HG03354 (cell line): ENCODE data around the gene CHML.

Source experiments
- ATAC-seq: cut with Tn5 transposase; IDR thresholded peaks from one replicate; pipeline ENCODE4 v1.9.1; 2021; ENCODE audit warnings: mild to moderate bottlenecking; ENCODE audit not compliant: unreplicated experiment, poor library complexity, severe bottlenecking

Gene CHML

DNA sequence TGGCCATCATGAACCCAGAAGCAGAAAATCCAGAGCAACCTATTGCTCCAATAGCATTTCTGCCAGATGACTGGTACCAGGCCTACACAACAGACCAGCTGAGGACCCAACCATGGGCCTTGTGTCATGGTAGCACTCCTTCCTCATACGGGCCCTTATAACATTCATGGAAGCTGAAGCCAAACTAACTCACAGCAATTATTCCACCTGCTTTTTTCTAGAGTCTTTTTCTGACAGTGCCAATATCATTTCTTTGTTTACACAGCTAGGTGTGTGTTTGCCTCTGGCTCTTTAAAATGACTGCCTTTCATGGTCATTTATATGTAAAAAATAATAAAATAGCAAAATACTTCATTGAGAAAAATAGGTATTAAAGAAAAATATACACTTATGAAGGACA is 8.0 kb upstream of the CHML start:
- no peak for ATAC-seq

DNA sequence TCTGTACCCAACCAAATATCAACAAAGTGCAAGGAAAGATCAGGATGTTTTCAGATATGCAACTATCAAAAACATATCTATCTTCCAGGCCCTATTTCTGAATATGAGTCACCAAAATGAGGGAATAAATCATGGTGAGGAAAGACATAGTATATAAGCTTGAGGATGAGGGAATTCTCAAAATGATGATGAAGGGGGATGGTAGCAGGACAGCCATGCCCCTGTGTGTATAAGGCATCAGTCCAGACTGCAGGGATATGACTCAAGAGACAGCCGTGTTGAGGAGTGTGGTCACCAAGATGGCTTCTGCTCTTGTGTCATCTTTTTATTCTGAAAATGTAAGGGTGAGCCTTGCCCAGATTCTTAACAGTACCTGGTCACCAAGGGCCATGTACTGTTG is 7.5 kb upstream of the CHML start:
- no peak for ATAC-seq

DNA sequence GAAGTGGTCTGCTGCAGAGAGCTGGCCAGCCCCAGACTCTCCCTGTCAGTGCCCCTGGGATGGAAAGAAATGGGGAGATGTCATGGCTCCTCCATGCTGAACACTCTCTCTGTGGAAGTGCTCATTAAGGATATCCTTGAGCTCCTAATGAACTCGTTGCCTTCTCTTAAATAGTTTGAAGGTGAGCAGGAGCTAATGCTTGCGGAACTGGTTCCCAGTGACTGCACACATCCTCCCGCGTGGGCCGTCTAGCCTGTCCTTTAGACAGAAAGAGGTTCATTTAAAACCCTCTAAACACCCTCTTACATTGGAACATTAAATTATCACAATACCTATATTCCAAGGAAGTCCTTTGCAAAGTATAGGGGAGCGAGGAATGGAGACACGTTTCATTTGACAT is 6.0 kb upstream of the CHML start:
- no peak for ATAC-seq

DNA sequence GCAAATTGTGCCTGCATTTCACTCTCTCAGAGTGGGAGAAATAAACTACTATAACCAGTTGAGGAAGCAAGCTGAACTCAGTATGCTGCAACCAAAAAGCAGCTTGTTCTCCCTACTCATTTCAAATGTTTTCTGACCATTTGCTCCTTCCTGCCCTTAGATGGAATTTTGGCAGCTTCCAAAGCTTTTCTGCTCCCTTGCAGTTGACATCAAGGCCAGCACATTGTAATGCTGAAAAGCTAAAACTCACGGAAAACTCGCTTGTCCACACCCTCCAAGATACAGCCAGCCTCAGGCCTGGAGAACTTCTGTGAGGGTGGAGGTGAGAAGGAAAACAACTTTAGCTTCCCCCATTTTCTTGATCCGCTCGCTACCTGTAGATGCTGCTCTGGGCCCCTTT is 5.0 kb upstream of the CHML start:
- ATAC-seq = no peak

DNA sequence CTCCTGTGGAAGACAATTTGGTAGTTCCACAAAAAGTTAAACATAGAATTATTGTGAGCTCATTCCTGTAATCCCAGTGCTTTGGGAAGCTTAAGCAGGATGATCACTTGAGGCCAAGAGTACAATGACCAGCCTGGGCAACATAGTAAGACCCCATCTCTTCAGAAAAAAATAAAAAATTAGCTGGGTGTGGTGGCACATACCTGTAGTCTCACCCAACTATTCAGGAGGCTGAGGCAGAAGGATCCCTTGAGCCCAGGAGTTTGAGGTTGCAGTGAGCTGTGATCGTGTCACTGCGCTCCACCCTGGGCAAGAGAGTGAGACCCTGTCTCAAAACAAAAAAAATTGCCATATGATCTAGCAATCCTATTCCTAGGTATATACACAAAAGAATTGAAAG is 4.1 kb upstream of the CHML start:
- no peak for ATAC-seq

DNA sequence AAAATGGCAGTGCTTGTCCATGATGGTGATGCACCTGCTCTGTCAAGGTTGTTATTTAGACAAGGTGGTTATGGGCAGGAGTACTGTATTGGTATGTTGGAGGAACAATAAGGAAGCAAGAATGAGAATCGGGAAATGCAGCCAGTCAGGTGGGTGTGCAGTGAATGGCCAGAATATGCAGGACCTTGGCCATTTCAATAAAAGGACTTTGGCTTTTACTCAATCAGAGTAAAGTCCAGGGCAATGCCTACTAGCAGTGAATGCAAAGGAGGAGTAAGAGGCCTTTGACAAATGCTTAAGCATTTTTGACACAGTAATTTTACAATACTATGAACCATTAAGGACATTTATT is 2.4 kb upstream of the CHML start:
- ATAC-seq = no peak

DNA sequence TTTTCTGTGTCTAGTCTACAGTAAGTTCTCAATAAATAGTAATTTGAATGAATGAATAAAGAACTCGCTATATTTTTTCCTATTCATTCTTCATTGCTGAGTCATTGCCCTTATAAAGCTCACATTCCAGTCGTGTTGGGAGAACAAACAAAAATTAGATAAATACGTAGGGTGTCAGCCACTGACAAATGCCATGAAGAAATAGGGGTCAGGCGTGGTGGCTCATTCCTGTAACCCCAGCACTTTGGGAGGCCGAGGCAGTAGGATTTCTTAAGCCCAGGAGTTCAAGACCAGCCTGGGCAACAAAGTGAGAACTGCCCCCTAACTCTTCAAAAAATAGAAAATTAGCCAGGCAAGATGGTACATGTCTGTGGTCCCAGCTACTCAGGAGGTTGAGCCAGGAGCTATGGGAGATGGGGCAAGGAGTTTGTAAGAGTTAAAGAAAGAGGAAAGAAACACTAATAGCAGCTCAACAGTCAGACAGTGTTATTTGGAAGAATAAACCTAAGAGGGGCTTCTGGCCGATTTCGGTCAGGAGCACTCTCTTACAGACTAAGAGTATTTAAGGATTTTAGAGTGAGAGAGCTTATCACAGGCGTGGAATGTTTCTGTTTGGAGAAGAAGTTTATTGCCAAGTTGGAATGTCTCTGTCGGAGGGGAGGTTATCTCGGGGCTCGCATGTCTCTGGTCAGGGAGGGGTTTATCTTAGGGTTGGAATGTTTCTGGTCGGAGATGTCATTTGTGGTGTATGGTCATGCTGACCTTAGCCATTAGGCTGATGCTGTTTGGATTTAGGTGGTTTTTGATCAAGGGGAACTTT is 1.8 kb upstream of the CHML start:
- no peak for ATAC-seq

DNA sequence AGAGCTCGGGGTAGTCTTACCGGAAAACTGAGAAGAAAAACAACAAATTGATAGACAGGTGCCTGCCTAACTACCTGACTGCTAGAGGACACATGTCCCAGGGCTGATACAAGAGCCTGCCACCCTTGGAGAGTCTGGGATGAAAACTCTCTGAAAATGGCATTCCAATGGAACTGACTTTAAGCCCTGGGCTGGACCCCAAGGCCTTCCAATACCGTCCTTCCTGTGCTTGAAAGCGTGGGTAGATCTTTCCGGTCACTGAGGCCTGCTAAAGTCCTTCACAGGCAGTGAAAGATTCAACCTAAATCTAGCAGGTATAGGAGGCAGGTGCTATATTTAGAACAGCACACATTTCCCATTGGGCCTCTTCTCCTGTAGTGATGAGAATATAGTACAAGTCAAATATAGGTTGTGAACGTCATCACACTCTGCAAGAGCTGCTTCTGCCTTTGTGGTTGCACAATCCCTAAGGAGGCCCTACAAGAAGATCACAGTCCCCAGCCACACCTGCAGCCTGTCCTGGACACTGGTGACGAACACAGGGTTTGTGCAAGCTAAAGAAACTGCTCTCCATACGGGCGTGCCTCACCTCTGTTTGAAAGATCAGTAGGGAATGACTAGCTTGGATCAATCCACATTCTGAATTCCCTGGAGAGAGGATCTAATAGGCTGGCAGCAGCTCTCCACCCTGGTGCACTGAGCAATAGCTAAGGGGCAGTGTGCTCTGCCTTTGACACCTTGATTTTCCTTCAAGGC is 876 bp upstream of the CHML start:
- no peak for ATAC-seq

DNA sequence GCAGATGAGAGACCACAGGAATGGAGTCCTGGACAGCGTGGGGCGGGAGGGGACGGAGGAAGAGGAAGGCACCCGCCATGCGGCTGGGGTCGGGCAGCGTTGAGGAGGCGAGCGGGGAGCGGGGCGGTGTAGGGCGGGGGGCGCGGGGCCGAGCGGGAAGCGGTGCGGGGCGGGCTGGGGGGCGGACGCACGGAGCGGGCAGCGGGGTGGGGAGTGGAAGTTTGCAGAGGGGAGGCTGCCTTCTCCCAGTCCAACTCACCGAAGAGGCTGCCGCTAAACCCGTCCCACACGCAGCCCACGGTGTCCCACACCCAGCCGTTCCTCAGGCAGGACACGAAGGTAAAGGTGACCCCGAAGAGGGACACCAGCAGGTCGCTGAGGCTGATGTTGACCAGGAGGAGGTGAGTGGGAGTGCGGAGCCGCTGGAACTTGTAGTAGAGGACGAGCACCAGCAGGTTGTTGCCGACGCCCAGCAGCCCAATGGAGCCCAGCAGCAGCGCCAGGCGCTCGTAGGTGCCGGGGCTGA is 483 bp downstream of the CHML start:
- peak; percentile 70 for ATAC-seq

DNA sequence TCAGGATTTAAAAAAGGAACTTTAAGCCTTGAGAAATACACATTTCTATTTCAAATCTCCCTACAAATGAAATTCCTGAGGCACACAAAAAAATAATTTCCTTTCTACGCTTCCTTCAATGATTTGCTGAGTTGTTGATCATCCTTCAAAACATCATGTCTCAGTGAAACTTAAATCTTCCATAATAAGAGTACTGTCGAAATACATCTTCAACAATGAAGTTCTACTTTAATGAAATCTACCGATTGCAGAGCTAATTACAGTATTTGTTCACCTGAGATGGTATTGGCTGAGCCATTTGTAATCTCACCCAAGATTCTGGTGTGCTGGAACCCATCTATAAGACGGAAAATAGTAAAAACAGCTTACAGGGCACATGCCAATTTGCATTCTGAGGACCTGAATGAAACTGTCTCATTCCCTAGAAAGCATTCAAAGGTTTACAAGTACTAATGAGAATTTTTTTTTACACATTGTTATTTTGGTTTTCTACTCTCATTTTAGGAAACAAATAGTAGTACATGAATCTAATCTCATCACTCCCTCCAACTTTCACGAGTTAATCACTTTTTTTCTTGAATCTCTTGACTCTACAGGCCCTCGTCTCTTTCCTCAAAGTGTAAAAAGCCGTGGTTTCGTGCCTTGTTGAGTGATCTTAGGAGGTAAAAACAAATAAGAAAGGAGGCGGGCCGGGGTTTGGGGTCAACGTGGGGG is 1.1 kb downstream of the CHML start:
- no peak for ATAC-seq

DNA sequence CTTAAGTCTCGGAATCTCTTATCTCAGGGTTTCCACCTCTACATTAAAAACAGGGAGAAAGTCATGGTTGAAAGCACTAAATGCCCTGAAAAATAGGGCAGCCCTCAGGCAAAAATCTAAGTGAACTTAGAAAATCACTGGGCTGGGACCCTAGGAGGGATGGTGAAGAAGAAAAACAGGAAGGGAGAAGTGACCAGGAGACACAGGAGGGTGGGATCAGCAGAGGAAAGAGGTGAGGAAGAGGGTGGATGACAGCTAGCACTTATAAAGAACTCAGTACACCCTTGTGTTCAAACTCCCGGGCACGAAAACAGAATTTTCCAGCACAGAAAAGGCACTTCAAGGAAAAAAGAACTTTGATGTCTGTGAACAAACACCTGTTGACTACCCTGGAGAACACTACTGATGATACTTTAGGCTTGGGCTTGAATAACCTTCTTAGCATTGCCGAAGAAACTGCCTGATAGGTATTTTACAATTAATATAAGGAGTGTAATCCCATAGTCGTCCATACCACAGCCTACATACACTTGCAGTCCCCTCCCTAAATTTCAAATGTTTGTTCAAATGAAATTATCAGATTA is 2.0 kb downstream of the CHML start:
- no peak for ATAC-seq

DNA sequence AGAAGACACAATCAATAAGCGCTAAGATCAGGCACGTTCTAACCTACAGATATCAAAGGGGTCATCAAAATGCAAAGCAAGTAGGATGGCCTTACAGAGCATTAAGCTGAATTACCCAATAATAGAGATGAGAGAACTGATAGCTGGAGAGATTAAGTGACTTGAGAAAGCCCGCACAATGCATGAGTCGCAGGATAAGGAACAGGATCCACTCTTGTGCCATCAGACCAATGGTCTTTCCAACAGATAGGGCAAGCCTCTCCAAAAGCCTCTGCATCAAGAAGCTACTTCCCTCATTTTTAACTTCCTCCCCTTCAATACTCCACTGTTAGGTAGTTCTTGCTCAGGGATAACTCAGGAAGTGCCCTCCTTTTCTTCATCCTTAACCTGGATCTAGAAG is 2.6 kb downstream of the CHML start:
- ATAC-seq = no peak

DNA sequence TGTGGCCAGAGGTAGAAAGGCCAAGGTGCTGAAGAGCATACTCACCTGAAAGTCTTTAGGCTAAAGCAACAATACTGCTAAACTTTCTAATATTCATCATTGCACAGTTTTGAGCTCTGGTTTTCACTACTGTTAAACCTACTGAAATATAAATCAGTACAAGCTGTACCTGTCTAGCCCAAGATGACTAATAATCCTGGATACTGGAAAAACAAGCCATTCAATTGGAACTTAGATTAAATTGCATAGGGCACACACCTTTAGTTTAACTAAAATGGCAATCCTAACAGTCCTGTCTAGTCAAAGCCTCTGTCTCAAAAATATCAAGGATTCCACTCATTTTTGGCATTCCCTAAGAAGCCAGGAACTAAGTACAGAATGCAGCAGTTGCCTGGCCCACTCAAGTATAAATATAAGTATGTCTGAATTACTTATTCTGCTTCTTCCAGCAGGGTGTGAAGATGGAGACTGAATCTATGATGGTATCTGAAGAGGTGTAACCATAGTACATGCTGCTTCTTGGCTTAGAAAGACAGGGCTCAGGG is 3.1 kb downstream of the CHML start:
- ATAC-seq = no peak

DNA sequence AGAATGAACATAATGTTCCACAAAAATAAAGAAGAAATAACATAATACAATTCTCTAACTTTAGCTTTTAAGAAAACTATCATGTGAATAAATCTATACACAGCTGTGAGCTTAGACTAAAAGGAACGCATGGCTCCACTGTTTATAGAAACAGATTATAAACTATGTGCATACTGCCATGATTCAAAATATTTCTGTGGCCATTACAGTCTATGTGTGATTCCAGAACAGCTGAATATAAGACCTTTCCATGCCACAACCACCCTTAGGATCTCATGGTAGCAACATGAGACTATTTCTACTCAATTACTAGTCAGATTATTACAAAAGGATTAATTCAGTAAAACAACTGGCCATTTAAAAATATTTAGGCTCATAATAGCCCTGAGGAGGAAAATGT is 3.9 kb downstream of the CHML start:
- ATAC-seq = no peak

DNA sequence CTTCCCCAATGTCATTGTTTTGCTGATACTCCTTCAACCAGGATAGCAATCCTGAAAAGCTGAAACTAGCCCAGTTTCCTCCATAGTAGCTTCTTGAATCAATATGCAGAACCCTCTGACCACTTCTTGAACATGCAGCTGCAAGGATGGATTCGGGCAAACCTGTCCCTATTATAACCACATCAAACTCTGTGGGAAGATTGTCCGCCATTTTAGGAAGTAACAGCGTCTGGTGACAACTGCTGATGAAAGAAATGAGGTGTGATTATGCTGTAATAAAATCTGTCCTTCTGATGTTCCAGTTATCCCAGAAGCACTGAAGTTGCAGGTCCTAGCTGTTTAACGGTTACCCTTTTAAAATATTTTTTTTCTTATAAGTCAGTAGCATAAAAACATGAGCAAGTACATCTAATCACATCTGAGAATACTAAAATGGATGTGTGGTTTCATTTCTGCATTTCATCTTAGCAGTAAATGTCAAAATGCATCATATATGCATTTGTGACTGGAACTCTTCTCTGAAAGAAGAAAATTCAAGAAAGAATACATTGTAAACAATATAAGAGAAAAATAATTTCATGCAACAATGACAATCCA is 4.5 kb downstream of the CHML start:
- ATAC-seq = no peak

DNA sequence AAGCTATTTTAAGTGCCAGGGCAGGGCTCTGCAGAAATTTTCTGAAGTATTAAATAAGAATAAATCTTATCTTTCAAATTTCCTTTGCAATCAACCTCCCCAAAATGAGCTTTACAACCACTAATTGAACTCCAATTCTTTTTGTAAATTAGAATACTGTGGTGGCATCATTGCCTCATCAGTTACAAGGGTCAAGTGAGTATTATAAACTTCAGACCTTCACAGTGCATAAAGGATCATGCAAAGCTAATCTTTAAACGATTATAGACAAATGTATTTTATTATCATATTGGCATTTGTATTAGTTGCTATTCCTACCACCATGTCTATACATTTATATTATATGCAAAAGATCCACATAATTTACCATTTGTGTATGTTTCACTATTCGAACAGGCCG is 7.2 kb downstream of the CHML start:
- ATAC-seq = no peak

DNA sequence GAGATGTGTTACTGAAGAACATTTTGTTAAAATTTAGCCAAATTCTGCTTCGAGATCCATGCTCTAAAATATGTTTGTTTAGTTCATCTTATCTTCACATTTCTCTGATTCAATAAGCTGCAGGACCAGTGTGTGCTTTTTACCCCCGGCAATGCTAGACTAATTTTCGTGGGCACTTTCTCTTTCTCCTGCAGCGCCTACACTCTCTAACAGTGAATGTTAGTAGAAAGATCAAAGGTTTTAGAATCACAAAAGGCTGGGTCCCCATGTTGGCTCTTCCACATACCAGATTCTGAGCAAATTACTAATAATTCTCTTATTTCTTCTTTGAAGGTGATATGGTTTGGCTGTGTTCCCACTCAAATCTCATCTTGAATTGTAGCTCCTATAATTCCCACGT is 8.5 kb downstream of the CHML start:
- no peak for ATAC-seq

DNA sequence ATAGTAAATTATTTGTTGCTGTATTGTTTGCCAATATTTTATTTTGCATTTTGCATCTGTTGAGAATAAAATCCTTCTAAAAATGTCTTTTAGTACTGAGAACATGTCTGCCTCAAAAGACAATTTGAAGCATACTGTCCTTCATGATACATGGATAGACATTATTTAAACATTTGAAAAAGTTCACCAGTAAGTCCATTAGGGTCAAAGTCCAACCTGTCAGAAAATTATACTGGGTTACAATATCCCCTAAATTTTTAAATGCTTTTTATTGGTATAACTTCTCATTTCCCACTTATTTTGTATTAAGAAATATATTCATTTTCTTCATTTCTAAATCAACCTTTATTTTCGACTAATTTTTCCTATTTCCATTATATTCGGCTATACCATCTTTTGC is 9.3 kb downstream of the CHML start:
- no peak for ATAC-seq

DNA sequence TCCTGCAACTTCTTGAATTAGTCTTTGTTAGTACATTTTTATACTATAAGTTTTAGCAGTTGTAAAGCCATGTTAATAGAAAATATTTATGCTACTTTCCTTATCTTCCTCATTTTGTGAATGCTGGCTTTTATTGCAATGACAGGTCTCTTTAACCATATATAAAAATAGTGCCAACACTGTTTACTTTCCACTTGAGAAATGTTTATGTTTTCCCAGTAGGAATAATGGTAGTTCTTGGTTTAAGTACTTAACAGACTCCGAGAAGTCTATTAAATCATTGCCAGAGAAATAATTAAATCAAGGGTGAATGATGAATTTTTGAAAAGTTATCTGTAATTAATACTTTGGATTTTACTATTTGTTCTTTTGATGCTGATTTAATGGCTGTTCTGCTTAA is 9.7 kb downstream of the CHML start:
- no peak for ATAC-seq

DNA sequence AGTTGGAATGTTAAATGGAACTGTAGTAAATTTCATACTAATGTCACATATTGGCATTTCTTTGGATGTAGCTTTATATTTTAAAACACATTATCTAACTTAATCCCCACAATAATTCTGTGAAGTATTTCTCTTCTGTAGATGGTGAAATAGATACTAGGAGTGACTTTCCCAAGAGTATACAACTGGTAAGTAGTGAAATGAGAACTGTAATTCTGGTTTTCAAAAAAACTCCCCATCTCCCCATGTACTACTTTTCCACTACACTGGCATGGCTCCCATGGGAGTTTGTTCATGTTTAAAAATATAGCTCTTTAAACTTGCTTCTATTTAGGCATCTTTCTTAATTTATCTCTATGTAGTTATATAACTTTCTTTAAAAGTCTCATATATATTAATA is 10.2 kb downstream of the CHML start:
- ATAC-seq = no peak
